Measurements from ENCODE around the gene SBNO2.
"Not testable (repeated sequence)": the region's sequence is repeated elsewhere in the genome, so short reads cannot be mapped to it uniquely, and the experiment has no call there.

Gene SBNO2

GRCh38 chr19:1133471-1133929 lies 40.6 kb downstream of the SBNO2 start:
- Histone ChIP-seq H3K36me3 (ENCODE audit: control insufficient read depth in 2 of 2, insufficient read depth in 2 of 2, low read length in 2 of 2) (no peaks in the 10 kb centered on the region), H3K27ac (ENCODE audit: low read depth in 2 of 2, low read length in 2 of 2) (peak overlapping the region; percentile 35 to 96), H3K9ac (ENCODE audit: low read depth in 1 of 2, low read length in 2 of 2) (no peak overlapping the region), H3K4me1 (ENCODE audit: control insufficient read depth in 2 of 2, insufficient read depth in 2 of 2, low read length in 2 of 2) (peaks cover 37 to 42% of the 10 kb centered on the region in 2 donors), H3K27me3 (ENCODE audit: control insufficient read depth in 2 of 2, insufficient read depth in 2 of 2, low read length in 2 of 2) (no peaks in the 10 kb centered on the region), H3K9me3 (ENCODE audit: control insufficient read depth in 2 of 2, low read length in 2 of 2) (no peaks in the 10 kb centered on the region), H3K4me3 (ENCODE audit: low read length in 2 of 2) (peak overlapping the region in 1 of 2 donors; percentile 41)

- Histone ChIP-seq H3K4me1 (ENCODE audit: control insufficient read depth in 2 of 2, insufficient read depth in 2 of 2, low read length in 2 of 2) (peaks cover 37 to 42% of the 10 kb centered on the region in 2 donors), H3K4me3 (ENCODE audit: low read length in 2 of 2) (peak overlapping the region; percentile 69 to 71), H3K9me3 (ENCODE audit: control insufficient read depth in 2 of 2, low read length in 2 of 2) (no peaks in the 10 kb centered on the region), H3K9ac (ENCODE audit: low read depth in 1 of 2, low read length in 2 of 2) (peak overlapping the region; percentile 75 to 83), H3K36me3 (ENCODE audit: control insufficient read depth in 2 of 2, insufficient read depth in 2 of 2, low read length in 2 of 2) (no peaks in the 10 kb centered on the region), H3K27ac (ENCODE audit: low read depth in 2 of 2, low read length in 2 of 2) (peak overlapping the region; percentile 86 to 96), H3K27me3 (ENCODE audit: control insufficient read depth in 2 of 2, insufficient read depth in 2 of 2, low read length in 2 of 2) (no peaks in the 10 kb centered on the region)
These were observed 41.3 kb downstream of the SBNO2 start for GRCh38 chr19:1132552-1133383.

GRCh38 chr19:1131718-1132551 lies 42.1 kb downstream of the SBNO2 start:
- Histone ChIP-seq H3K36me3 (ENCODE audit: control insufficient read depth in 2 of 2, insufficient read depth in 2 of 2, low read length in 2 of 2) (peaks cover 7 to 8% of the 10 kb centered on the region in 2 donors), H3K9ac (ENCODE audit: low read depth in 1 of 2, low read length in 2 of 2) (peak overlapping the region; percentile 75 to 83), H3K4me1 (ENCODE audit: control insufficient read depth in 2 of 2, insufficient read depth in 2 of 2, low read length in 2 of 2) (peaks cover 36 to 41% of the 10 kb centered on the region in 2 donors)

GRCh38 chr19:1130771-1131717 lies 43.0 kb downstream of the SBNO2 start:
- peak overlapping the region; percentile 86 to 96 for H3K27ac ChIP-seq (ENCODE audit: low read depth in 2 of 2, low read length in 2 of 2)
- peaks cover 8 to 15% of the 10 kb centered on the region in 2 donors for H3K36me3 ChIP-seq (ENCODE audit: control insufficient read depth in 2 of 2, insufficient read depth in 2 of 2, low read length in 2 of 2)
- no peaks in the 10 kb centered on the region for H3K27me3 ChIP-seq (ENCODE audit: control insufficient read depth in 2 of 2, insufficient read depth in 2 of 2, low read length in 2 of 2)
- peak overlapping the region; percentile 69 to 71 for H3K4me3 ChIP-seq (ENCODE audit: low read length in 2 of 2)
- H3K9me3 ChIP-seq (ENCODE audit: control insufficient read depth in 2 of 2, low read length in 2 of 2), result no peaks in the 10 kb centered on the region
- H3K4me1 ChIP-seq (ENCODE audit: control insufficient read depth in 2 of 2, insufficient read depth in 2 of 2, low read length in 2 of 2), result peaks cover 28 to 32% of the 10 kb centered on the region in 2 donors
- peak overlapping the region; percentile 75 to 83 for H3K9ac ChIP-seq (ENCODE audit: low read depth in 1 of 2, low read length in 2 of 2)

More at GRCh38 chr19:1131718-1132551, 42.1 kb downstream of the SBNO2 start:
- Histone ChIP-seq H3K9me3 (ENCODE audit: control insufficient read depth in 2 of 2, low read length in 2 of 2) (no peaks in the 10 kb centered on the region), H3K27me3 (ENCODE audit: control insufficient read depth in 2 of 2, insufficient read depth in 2 of 2, low read length in 2 of 2) (no peaks in the 10 kb centered on the region), H3K4me3 (ENCODE audit: low read length in 2 of 2) (peak overlapping the region; percentile 69 to 71), H3K27ac (ENCODE audit: low read depth in 2 of 2, low read length in 2 of 2) (peak overlapping the region; percentile 86 to 96)

- no peak overlapping the region for H3K4me3 ChIP-seq (ENCODE audit: low read length in 2 of 2)
- no peak overlapping the region for H3K27ac ChIP-seq (ENCODE audit: low read depth in 2 of 2, low read length in 2 of 2)
- H3K9ac ChIP-seq (ENCODE audit: low read depth in 1 of 2, low read length in 2 of 2), result no peak overlapping the region
- no peaks in the 10 kb centered on the region for H3K27me3 ChIP-seq (ENCODE audit: control insufficient read depth in 2 of 2, insufficient read depth in 2 of 2, low read length in 2 of 2)
- H3K4me1 ChIP-seq (ENCODE audit: control insufficient read depth in 2 of 2, insufficient read depth in 2 of 2, low read length in 2 of 2), result peaks cover 19 to 23% of the 10 kb centered on the region in 2 donors
- H3K36me3 ChIP-seq (ENCODE audit: control insufficient read depth in 2 of 2, insufficient read depth in 2 of 2, low read length in 2 of 2), result peaks cover 8 to 19% of the 10 kb centered on the region in 2 donors
- H3K9me3 ChIP-seq (ENCODE audit: control insufficient read depth in 2 of 2, low read length in 2 of 2), result no peaks in the 10 kb centered on the region
These were observed 44.5 kb downstream of the SBNO2 start for GRCh38 chr19:1129535-1129934.

GRCh38 chr19:1129084-1129483 lies 45.0 kb downstream of the SBNO2 start:
- not testable (repeated sequence) for H3K9ac ChIP-seq (ENCODE audit: low read depth in 1 of 2, low read length in 2 of 2); H3K27me3 ChIP-seq (ENCODE audit: control insufficient read depth in 2 of 2, insufficient read depth in 2 of 2, low read length in 2 of 2); H3K4me3 ChIP-seq (ENCODE audit: low read length in 2 of 2); H3K27ac ChIP-seq (ENCODE audit: low read depth in 2 of 2, low read length in 2 of 2); H3K9me3 ChIP-seq (ENCODE audit: control insufficient read depth in 2 of 2, low read length in 2 of 2)
- Histone ChIP-seq H3K36me3 (ENCODE audit: control insufficient read depth in 2 of 2, insufficient read depth in 2 of 2, low read length in 2 of 2) (peaks cover 9 to 21% of the 10 kb centered on the region in 2 donors), H3K4me1 (ENCODE audit: control insufficient read depth in 2 of 2, insufficient read depth in 2 of 2, low read length in 2 of 2) (peaks cover 15 to 23% of the 10 kb centered on the region in 2 donors)

GRCh38 chr19:1128106-1128505 lies 46.0 kb downstream of the SBNO2 start:
- no peaks in the 10 kb centered on the region for H3K27me3 ChIP-seq (ENCODE audit: control insufficient read depth in 2 of 2, insufficient read depth in 2 of 2, low read length in 2 of 2)
- no peak overlapping the region for H3K4me3 ChIP-seq (ENCODE audit: low read length in 2 of 2)
- H3K9ac ChIP-seq (ENCODE audit: low read depth in 1 of 2, low read length in 2 of 2), result no peak overlapping the region
- no peak overlapping the region for H3K27ac ChIP-seq (ENCODE audit: low read depth in 2 of 2, low read length in 2 of 2)
- H3K36me3 ChIP-seq (ENCODE audit: control insufficient read depth in 2 of 2, insufficient read depth in 2 of 2, low read length in 2 of 2), result peaks cover 17 to 28% of the 10 kb centered on the region in 2 donors
- peaks cover 12 to 23% of the 10 kb centered on the region in 2 donors for H3K4me1 ChIP-seq (ENCODE audit: control insufficient read depth in 2 of 2, insufficient read depth in 2 of 2, low read length in 2 of 2)
- no peaks in the 10 kb centered on the region for H3K9me3 ChIP-seq (ENCODE audit: control insufficient read depth in 2 of 2, low read length in 2 of 2)

GRCh38 chr19:1126984-1127760 lies 46.9 kb downstream of the SBNO2 start:
- no peak overlapping the region for H3K27ac ChIP-seq (ENCODE audit: low read depth in 2 of 2, low read length in 2 of 2)
- H3K4me3 ChIP-seq (ENCODE audit: low read length in 2 of 2), result no peak overlapping the region
- no peaks in the 10 kb centered on the region for H3K9me3 ChIP-seq (ENCODE audit: control insufficient read depth in 2 of 2, low read length in 2 of 2)
- no peak overlapping the region for H3K9ac ChIP-seq (ENCODE audit: low read depth in 1 of 2, low read length in 2 of 2)
- H3K4me1 ChIP-seq (ENCODE audit: control insufficient read depth in 2 of 2, insufficient read depth in 2 of 2, low read length in 2 of 2), result peaks cover 5 to 14% of the 10 kb centered on the region in 2 donors
- H3K36me3 ChIP-seq (ENCODE audit: control insufficient read depth in 2 of 2, insufficient read depth in 2 of 2, low read length in 2 of 2), result peaks cover 19 to 31% of the 10 kb centered on the region in 2 donors
- H3K27me3 ChIP-seq (ENCODE audit: control insufficient read depth in 2 of 2, insufficient read depth in 2 of 2, low read length in 2 of 2), result no peaks in the 10 kb centered on the region

All from mucosa of rectum (tissue), 2 donors.